ENCODE results near the gene SLC51A.

SLC51A gene

GRCh38 chr3:196186651-196187573 is 29.4 kb upstream of the SLC51A start:
- Mint-ChIP-seq H3K4me1 (peaks cover 48% of the 10 kb centered on the region), H3K4me3 (peak overlapping the region; percentile 20 to 72), H3K9me3 (no peaks in the 10 kb centered on the region), H3K27ac (peak overlapping the region; percentile 80 to 88), H3K27me3 (no peaks in the 10 kb centered on the region)
- no peak for DNase-seq
- ATAC-seq, result no peak

GRCh38 chr3:196189566-196190347 is 26.6 kb upstream of the SLC51A start:
- Mint-ChIP-seq H3K4me1 (peaks cover 51% of the 10 kb centered on the region), H3K9me3 (no peaks in the 10 kb centered on the region), H3K4me3 (no peak overlapping the region), H3K27ac (no peak overlapping the region), H3K27me3 (no peaks in the 10 kb centered on the region)
- no peak for ATAC-seq
- no peak for DNase-seq

- Mint-ChIP-seq H3K27me3 (no peaks in the 10 kb centered on the region), H3K4me1 (peaks cover 60% of the 10 kb centered on the region), H3K27ac (peak overlapping the region; percentile 97 to 99), H3K9me3 (no peaks in the 10 kb centered on the region), H3K4me3 (peak overlapping the region; percentile 81 to 83)
- ATAC-seq, result peak; percentile 80
- peak; percentile 48 to 86 for DNase-seq
Observed at GRCh38 chr3:196192036-196192523, 24.3 kb upstream of the SLC51A start.

- DNase-seq (no peak), ATAC-seq (peak; percentile 22)
- H3K27ac Mint-ChIP-seq, result peak overlapping the region; percentile 97 to 99
- no peaks in the 10 kb centered on the region for H3K27me3 Mint-ChIP-seq
- peak overlapping the region; percentile 81 to 83 for H3K4me3 Mint-ChIP-seq
- no peaks in the 10 kb centered on the region for H3K9me3 Mint-ChIP-seq
- H3K4me1 Mint-ChIP-seq, result peaks cover 57% of the 10 kb centered on the region
Observed at GRCh38 chr3:196192524-196193051, 23.7 kb upstream of the SLC51A start.

- Mint-ChIP-seq H3K27me3 (no peaks in the 10 kb centered on the region), H3K4me3 (peak overlapping the region; percentile 81 to 83), H3K27ac (peak overlapping the region; percentile 56 to 97), H3K4me1 (peaks cover 62% of the 10 kb centered on the region), H3K9me3 (no peaks in the 10 kb centered on the region)
- no peak for DNase-seq
- ATAC-seq, result peak; percentile 1
Observed at GRCh38 chr3:196193133-196193735, 23.1 kb upstream of the SLC51A start.

- no peaks in the 10 kb centered on the region for H3K9me3 Mint-ChIP-seq
- peaks cover 63% of the 10 kb centered on the region for H3K4me1 Mint-ChIP-seq
- ATAC-seq, result no peak
Observed at GRCh38 chr3:196193736-196194541, 22.4 kb upstream of the SLC51A start.

GRCh38 chr3:196194542-196194915 is 21.8 kb upstream of the SLC51A start:
- peaks cover 63% of the 10 kb centered on the region for H3K4me1 Mint-ChIP-seq
- no peak overlapping the region for H3K4me3 Mint-ChIP-seq
- no peak for ATAC-seq
- H3K9me3 Mint-ChIP-seq, result no peaks in the 10 kb centered on the region
- DNase-seq, result no peak
- no peaks in the 10 kb centered on the region for H3K27me3 Mint-ChIP-seq
- H3K27ac Mint-ChIP-seq, result peak overlapping the region; percentile 83 to 92

More at GRCh38 chr3:196193736-196194541, 22.4 kb upstream of the SLC51A start:
- Mint-ChIP-seq H3K27me3 (no peaks in the 10 kb centered on the region), H3K27ac (peak overlapping the region; percentile 12 to 97), H3K4me3 (peak overlapping the region in 1 of 2 donors; percentile 83)
- DNase-seq, result no peak

- H3K9me3 Mint-ChIP-seq, result no peaks in the 10 kb centered on the region
- no peak for ATAC-seq
- H3K4me1 Mint-ChIP-seq, result peaks cover 59% of the 10 kb centered on the region
- DNase-seq, result no peak
- H3K27ac Mint-ChIP-seq, result no peak overlapping the region
- H3K4me3 Mint-ChIP-seq, result no peak overlapping the region
- H3K27me3 Mint-ChIP-seq, result no peaks in the 10 kb centered on the region
Observed at GRCh38 chr3:196195664-196196265, 20.6 kb upstream of the SLC51A start.

GRCh38 chr3:196197524-196197923 is 18.8 kb upstream of the SLC51A start:
- ATAC-seq (no peak), DNase-seq (no peak)
- Mint-ChIP-seq H3K9me3 (no peaks in the 10 kb centered on the region), H3K4me3 (no peak overlapping the region), H3K27ac (no peak overlapping the region), H3K27me3 (no peaks in the 10 kb centered on the region), H3K4me1 (peaks cover 46% of the 10 kb centered on the region)

GRCh38 chr3:196198081-196198675 is 18.2 kb upstream of the SLC51A start:
- no peak overlapping the region for H3K4me3 Mint-ChIP-seq
- no peaks in the 10 kb centered on the region for H3K27me3 Mint-ChIP-seq
- no peak for ATAC-seq
- H3K27ac Mint-ChIP-seq, result peak overlapping the region in 1 of 2 donors; percentile 9
- peaks cover 42% of the 10 kb centered on the region for H3K4me1 Mint-ChIP-seq
- DNase-seq, result no peak
- H3K9me3 Mint-ChIP-seq, result no peaks in the 10 kb centered on the region

GRCh38 chr3:196198771-196199753 is 17.3 kb upstream of the SLC51A start:
- no peak for ATAC-seq
- H3K9me3 Mint-ChIP-seq, result no peaks in the 10 kb centered on the region
- H3K4me1 Mint-ChIP-seq, result peaks cover 36% of the 10 kb centered on the region
- no peak for DNase-seq
- no peak overlapping the region for H3K27ac Mint-ChIP-seq
- peaks cover 6% of the 10 kb centered on the region for H3K27me3 Mint-ChIP-seq
- H3K4me3 Mint-ChIP-seq, result no peak overlapping the region

GRCh38 chr3:196202516-196202970 is 13.8 kb upstream of the SLC51A start:
- Mint-ChIP-seq H3K27me3 (peaks cover 18% of the 10 kb centered on the region), H3K4me1 (peaks cover 29% of the 10 kb centered on the region), H3K27ac (no peak overlapping the region), H3K4me3 (no peak overlapping the region), H3K9me3 (no peaks in the 10 kb centered on the region)
- ATAC-seq, result no peak
- no peak for DNase-seq

- Mint-ChIP-seq H3K4me1 (peaks cover 36% of the 10 kb centered on the region), H3K27me3 (peaks cover 18% of the 10 kb centered on the region), H3K4me3 (no peak overlapping the region), H3K27ac (no peak overlapping the region), H3K9me3 (no peaks in the 10 kb centered on the region)
- ATAC-seq, result no peak
- DNase-seq, result no peak
Observed at GRCh38 chr3:196203846-196204245, 12.5 kb upstream of the SLC51A start.

Measured in stimulated activated naive CD8-positive, alpha-beta T cell treated with anti-CD3 and anti-CD28 coated beads, Interleukin-15, amount 100 ng/mL, for 72 hours (primary cell).